Neural cell (in vitro differentiated cells): ENCODE results near the gene STPG3. TPM values are rescaled to one million over a fixed set of nuclear protein-coding genes. Genes with fewer than 3 reads are reported as not detected.

Experiments
- H2AFZ ChIP-seq: fragments of 200-600, 300-800 bp; sonication (generic), shearing (Covaris generic); 2 replicates; pipeline ENCODE4 v1.6.0; 2014; ENCODE audit warnings: low read depth, mild to moderate bottlenecking, antibody characterized with exemption, low read length, moderate library complexity
- H3F3A ChIP-seq: fragments of 200-600 bp; shearing (Covaris generic); 2 replicates; pipeline ENCODE4 v1.6.1; 2016; ENCODE audit warnings: mild to moderate bottlenecking, moderate library complexity, mixed read lengths, antibody characterized with exemption, low read length; ENCODE audit not compliant: insufficient read depth, poor library complexity, severe bottlenecking
- H3K27ac ChIP-seq: fragments of 200-600, 300-800 bp; sonication (generic), shearing (Covaris generic); 2 replicates; pipeline ENCODE4 v1.5.1; 2014; ENCODE audit warnings: mild to moderate bottlenecking, low read length, moderate library complexity
- H3K27me3 ChIP-seq: fragments of 300-800, 200-600 bp; sonication (generic), shearing (Covaris generic); 2 replicates; pipeline ENCODE4 v1.6.0; 2014; ENCODE audit warnings: mild to moderate bottlenecking, low read depth, low read length, moderate library complexity; ENCODE audit not compliant: insufficient read depth
- H3K36me3 ChIP-seq: fragments of 300-800, 200-600 bp; sonication (generic), shearing (Covaris generic); 2 replicates; pipeline ENCODE4 v1.5.1; 2014; ENCODE audit warnings: mild to moderate bottlenecking, antibody characterized with exemption, low read length, moderate library complexity; ENCODE audit not compliant: insufficient read depth
- H3K4me2 ChIP-seq: fragments of 300-800, 200-600 bp; sonication (generic), shearing (Covaris generic); 2 replicates; pipeline ENCODE4 v1.6.0; 2014; ENCODE audit warnings: mild to moderate bottlenecking, low read length
- H3K4me3 ChIP-seq: fragments of 300-800, 200-600 bp; sonication (generic), shearing (Covaris generic); 2 replicates; pipeline ENCODE4 v1.5.1; 2014; ENCODE audit warnings: mild to moderate bottlenecking, low read length, moderate library complexity
- H3K79me2 ChIP-seq: fragments of 200-600 bp; shearing (Covaris generic); replicated peaks from 2 replicates; pipeline ENCODE4 v1.6.0; 2014; ENCODE audit warnings: mild to moderate bottlenecking, low read length, moderate library complexity; ENCODE audit not compliant: insufficient read depth
- H3K9ac ChIP-seq: fragments of 300-800, 200-600 bp; sonication (generic), shearing (Covaris generic); 2 replicates; pipeline ENCODE4 v1.6.1; 2016; ENCODE audit warnings: mild to moderate bottlenecking, low read length, mixed read lengths
- H3K9me2 ChIP-seq: fragments of 200-600 bp; shearing (Covaris generic); 2 replicates; pipeline ENCODE4 v1.6.1; 2016; ENCODE audit warnings: mild to moderate bottlenecking, low read length, mixed read lengths; ENCODE audit not compliant: insufficient read depth
- H3K9me3 ChIP-seq: fragments of 200-600, 300-800 bp; sonication (generic), shearing (Covaris generic); 2 replicates; pipeline ENCODE4 v1.6.1; 2016; ENCODE audit warnings: mild to moderate bottlenecking, mixed run types, low read length, moderate library complexity, mixed read lengths
- H4K20me1 ChIP-seq: fragments of 200-600 bp; shearing (Covaris generic); 2 replicates; pipeline ENCODE4 v1.6.1; 2016; ENCODE audit warnings: mild to moderate bottlenecking, mixed run types; ENCODE audit not compliant: insufficient read depth
- EP300 ChIP-seq: fragments of 450-650 bp; conservative IDR thresholded peaks from 2 replicates; pipeline ENCODE4 v1.6.1; 2014; ENCODE audit warnings: antibody characterized with exemption, mild to moderate bottlenecking, moderate library complexity; ENCODE audit not compliant: poor library complexity, severe bottlenecking
- EZH2 ChIP-seq: fragments of 200-600, 300-800 bp; shearing (Covaris generic), sonication (generic); IDR thresholded peaks from 2 replicates; pipeline ENCODE4 v1.6.1; 2014; ENCODE audit warnings: antibody characterized with exemption, low read length, borderline replicate concordance, mild to moderate bottlenecking; ENCODE audit not compliant: insufficient read depth, poor library complexity, severe bottlenecking
- MXI1 ChIP-seq: fragments of 450-650 bp; conservative IDR thresholded peaks from 2 replicates; pipeline ENCODE4 v1.6.1; 2014; ENCODE audit warnings: antibody characterized with exemption, mild to moderate bottlenecking; ENCODE audit not compliant: poor library complexity, severe bottlenecking
- POLR2AphosphoS5 ChIP-seq: IDR thresholded peaks from 2 replicates; pipeline ENCODE4 v1.6.1; 2012
- RAD21 ChIP-seq: fragments of 450-650 bp; conservative IDR thresholded peaks from 2 replicates; pipeline ENCODE4 v1.6.1; 2014; ENCODE audit warnings: antibody characterized with exemption, mild to moderate bottlenecking, moderate library complexity
- SMC3 ChIP-seq: fragments of 450-650 bp; conservative IDR thresholded peaks from 2 replicates; pipeline ENCODE4 v1.6.1; 2014; ENCODE audit warnings: antibody characterized with exemption, mild to moderate bottlenecking, moderate library complexity; ENCODE audit not compliant: poor library complexity
- TAF1 ChIP-seq: IDR thresholded peaks from 2 replicates; pipeline ENCODE4 v1.6.1; 2012; ENCODE audit warnings: low read depth
- polyA plus RNA-seq: library from polyadenylated mRNA; depleted of rRNA; stranded (reverse); fragments of >200 nt; gene quantifications from 2 replicates; pipeline ENCODE4 v1.2.3, GENCODE V29; 2014
- TF ChIP-seq, protein P1 (sequence below): fragments of 450-650 bp; IDR thresholded peaks from 2 replicates; pipeline ENCODE4 v1.5.1; 2014; ENCODE audit warnings: antibody characterized with exemption, mild to moderate bottlenecking, moderate library complexity; ENCODE audit not compliant: poor library complexity, severe bottlenecking
- TF ChIP-seq, protein P2 (sequence below): IDR thresholded peaks from 2 replicates; pipeline ENCODE4 v1.6.1; 2012; ENCODE audit warnings: borderline replicate concordance

STPG3 gene
- polyA plus RNA-seq, 1 donor from 2014 or later: not detected

DNA sequence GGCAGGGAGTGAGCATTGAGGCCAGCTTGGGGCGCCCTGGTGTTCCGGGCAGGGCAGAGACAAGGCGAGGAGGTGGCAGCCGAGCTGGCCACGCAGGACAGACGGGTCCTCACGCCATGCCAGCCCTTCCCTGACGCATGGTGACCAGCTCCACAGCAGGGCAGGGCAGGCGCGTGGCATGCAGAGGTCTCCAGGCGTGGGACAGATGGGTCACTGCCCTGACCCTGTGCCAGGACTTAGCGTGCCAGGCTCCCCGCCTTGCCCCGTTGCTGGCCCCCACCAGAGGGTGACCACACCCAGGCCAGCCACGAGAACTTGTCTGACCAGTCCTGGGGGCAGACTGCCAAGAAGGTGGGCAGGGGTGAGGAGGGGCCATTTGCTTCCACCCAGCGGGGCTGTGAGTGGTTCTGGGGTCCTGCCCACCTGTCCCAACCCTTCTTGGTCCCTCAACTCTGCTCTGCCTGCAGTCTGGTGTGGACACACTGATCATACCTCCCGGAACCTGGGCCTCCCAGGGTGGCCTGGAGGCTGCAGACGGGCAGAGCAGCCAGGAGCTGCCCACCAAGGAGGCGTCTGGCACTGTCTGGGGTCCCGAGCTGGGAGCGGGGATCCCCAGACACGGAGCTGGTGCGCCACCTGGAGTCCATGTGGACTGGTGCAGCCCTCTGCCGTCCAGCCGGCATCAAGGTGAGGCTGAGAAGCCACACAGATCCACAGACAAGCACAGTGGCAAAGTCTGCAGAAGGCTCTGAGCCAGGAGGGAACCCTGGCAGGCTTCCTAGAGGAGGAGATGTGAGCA is 23.8 kb upstream of the STPG3 start, which contains the start of gene RNF224:
TSS of gene RNF224 (plus strand) at position 449 of the 799 bp plus-strand sequence. CDS start 834 bp downstream, outside the sequence.
- Histone ChIP-seq H2AFZ (no peak within 1 kb of the TSS), H3K27me3 (no peaks in the 10 kb centered on the region)

DNA sequence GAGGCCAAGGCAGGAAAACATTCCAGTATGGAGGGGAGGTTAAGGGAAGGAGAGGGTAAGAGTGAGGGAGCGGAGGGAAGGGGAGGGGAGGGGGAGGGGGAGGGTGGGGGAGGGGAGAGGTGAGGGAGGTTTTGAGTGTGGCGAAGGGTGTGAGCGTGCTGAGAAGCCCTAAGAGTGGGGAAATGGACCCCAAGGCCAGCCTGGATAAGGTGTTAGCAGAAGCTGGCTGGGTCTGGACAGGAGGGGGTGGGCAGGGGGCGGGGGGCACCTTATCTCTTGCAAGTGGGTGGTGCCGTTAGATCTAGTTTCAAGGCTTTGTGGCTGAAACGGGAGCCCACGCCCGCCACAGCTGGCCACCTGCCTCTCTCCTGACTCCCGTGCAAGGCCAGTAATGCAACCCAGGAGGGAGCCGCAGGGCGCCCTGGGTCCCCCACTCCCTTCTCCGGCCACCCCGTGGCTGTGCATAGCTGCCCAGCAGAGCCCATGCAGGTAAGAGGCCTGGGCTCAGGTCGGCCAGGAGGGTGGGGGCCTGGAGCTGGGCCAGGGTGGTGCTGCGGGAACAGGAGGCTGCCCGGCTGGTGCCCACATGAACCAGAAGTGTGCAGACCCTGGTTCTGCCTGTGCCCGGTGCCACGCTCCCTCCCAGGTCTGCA is 23.1 kb upstream of the STPG3 start:
- H3K4me3 ChIP-seq: no peak overlapping the region
- TF ChIP-seq, protein P1, sequence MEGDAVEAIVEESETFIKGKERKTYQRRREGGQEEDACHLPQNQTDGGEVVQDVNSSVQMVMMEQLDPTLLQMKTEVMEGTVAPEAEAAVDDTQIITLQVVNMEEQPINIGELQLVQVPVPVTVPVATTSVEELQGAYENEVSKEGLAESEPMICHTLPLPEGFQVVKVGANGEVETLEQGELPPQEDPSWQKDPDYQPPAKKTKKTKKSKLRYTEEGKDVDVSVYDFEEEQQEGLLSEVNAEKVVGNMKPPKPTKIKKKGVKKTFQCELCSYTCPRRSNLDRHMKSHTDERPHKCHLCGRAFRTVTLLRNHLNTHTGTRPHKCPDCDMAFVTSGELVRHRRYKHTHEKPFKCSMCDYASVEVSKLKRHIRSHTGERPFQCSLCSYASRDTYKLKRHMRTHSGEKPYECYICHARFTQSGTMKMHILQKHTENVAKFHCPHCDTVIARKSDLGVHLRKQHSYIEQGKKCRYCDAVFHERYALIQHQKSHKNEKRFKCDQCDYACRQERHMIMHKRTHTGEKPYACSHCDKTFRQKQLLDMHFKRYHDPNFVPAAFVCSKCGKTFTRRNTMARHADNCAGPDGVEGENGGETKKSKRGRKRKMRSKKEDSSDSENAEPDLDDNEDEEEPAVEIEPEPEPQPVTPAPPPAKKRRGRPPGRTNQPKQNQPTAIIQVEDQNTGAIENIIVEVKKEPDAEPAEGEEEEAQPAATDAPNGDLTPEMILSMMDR: no peak
- TF ChIP-seq RAD21 (no peak), MXI1 (no peak), POLR2AphosphoS5 (no peak), TAF1 (no peak), EZH2 (no peak), SMC3 (no peak), EP300 (no peak)
- TF ChIP-seq, protein P2, sequence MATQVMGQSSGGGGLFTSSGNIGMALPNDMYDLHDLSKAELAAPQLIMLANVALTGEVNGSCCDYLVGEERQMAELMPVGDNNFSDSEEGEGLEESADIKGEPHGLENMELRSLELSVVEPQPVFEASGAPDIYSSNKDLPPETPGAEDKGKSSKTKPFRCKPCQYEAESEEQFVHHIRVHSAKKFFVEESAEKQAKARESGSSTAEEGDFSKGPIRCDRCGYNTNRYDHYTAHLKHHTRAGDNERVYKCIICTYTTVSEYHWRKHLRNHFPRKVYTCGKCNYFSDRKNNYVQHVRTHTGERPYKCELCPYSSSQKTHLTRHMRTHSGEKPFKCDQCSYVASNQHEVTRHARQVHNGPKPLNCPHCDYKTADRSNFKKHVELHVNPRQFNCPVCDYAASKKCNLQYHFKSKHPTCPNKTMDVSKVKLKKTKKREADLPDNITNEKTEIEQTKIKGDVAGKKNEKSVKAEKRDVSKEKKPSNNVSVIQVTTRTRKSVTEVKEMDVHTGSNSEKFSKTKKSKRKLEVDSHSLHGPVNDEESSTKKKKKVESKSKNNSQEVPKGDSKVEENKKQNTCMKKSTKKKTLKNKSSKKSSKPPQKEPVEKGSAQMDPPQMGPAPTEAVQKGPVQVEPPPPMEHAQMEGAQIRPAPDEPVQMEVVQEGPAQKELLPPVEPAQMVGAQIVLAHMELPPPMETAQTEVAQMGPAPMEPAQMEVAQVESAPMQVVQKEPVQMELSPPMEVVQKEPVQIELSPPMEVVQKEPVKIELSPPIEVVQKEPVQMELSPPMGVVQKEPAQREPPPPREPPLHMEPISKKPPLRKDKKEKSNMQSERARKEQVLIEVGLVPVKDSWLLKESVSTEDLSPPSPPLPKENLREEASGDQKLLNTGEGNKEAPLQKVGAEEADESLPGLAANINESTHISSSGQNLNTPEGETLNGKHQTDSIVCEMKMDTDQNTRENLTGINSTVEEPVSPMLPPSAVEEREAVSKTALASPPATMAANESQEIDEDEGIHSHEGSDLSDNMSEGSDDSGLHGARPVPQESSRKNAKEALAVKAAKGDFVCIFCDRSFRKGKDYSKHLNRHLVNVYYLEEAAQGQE: no peak
- H3K9me3 ChIP-seq: no peaks in the 10 kb centered on the region
- H3K79me2 ChIP-seq: no peaks in the 10 kb centered on the region
- no peaks in the 10 kb centered on the region for H3K9me2 ChIP-seq
- no peaks in the 10 kb centered on the region for H3K27me3 ChIP-seq
- no peak overlapping the region for H2AFZ ChIP-seq
- H3K27ac ChIP-seq: no peak overlapping the region
- no peak overlapping the region for H3K9ac ChIP-seq
- H4K20me1 ChIP-seq: no peaks in the 10 kb centered on the region
- no peak overlapping the region for H3K4me2 ChIP-seq
- H3K36me3 ChIP-seq: no peaks in the 10 kb centered on the region
- H3F3A ChIP-seq: no peaks in the 10 kb centered on the region

More for the DNA sequence above, 23.8 kb upstream of the STPG3 start, which contains the start of gene RNF224:
- no peaks in the 10 kb centered on the region for H3K9me3 ChIP-seq
- TF ChIP-seq RAD21 (peak; percentile 90), SMC3 (peak; percentile 90), POLR2AphosphoS5 (no peak), EP300 (no peak), TAF1 (no peak), EZH2 (no peak)
- TF ChIP-seq, protein P1: peak; percentile 93
- no peaks in the 10 kb centered on the region for H3F3A ChIP-seq
- H4K20me1 ChIP-seq: no peaks in the 10 kb centered on the region
- no peak within 1 kb of the TSS for H3K27ac ChIP-seq
- no peaks in the 10 kb centered on the region for H3K9me2 ChIP-seq
- H3K36me3 ChIP-seq: no peaks in the 10 kb centered on the region
- no peaks in the 10 kb centered on the region for H3K79me2 ChIP-seq
- H3K4me2 ChIP-seq: no peak within 1 kb of the TSS
- no peak within 1 kb of the TSS for H3K4me3 ChIP-seq
- no peak within 1 kb of the TSS for H3K9ac ChIP-seq
